Stomach (tissue), 4 donors: ENCODE results near the gene TDRD12.

Source experiments
- CTCF ChIP-seq, 7 experiments: fragments of 450-650 bp in 4 of 7; fragments of 200-600 bp in 3 of 7; sonication (generic) in 3 of 7; IDR thresholded peaks; one replicate each; pipeline ENCODE4 v1.5.1; 2016 to 2019; ENCODE audit warnings: antibody characterized with exemption in 7 of 7, control low read depth in 2 of 7, mild to moderate bottlenecking in 1 of 7
- EP300 ChIP-seq: sonication (generic); formaldehyde crosslinking; IDR thresholded peaks from one replicate; pipeline ENCODE4 v1.6.1; 2017; ENCODE audit warnings: antibody characterized with exemption
- POLR2A ChIP-seq, 4 donors: fragments of 450-650 bp; IDR thresholded peaks; one replicate each; pipeline ENCODE4 v1.6.1; 2016; ENCODE audit warnings: antibody characterized with exemption in 4 of 4, control low read depth in 2 of 4, mild to moderate bottlenecking in 1 of 4, moderate library complexity in 1 of 4
- POLR2AphosphoS5 ChIP-seq, 3 donors: sonication (generic); formaldehyde crosslinking; IDR thresholded peaks; one replicate each; pipeline ENCODE4 v1.6.1; 2016; ENCODE audit warnings: antibody characterized with exemption in 3 of 3

- no peak for TF ChIP-seq CTCF (IDR thresholded peaks at IDR 0.05)
- no peak for TF ChIP-seq POLR2A (IDR thresholded peaks at IDR 0.05)
- no peak for TF ChIP-seq POLR2AphosphoS5 (IDR thresholded peaks at IDR 0.05)
- no peak for TF ChIP-seq EP300
These were observed 144.9 kb downstream of the TDRD12 start for GRCh38 chr19:32864318-32865007.
